Neural cell (in vitro differentiated cells): ENCODE measurements around the gene TSR1.

ENCODE experiments used
- CTCF ChIP-seq: fragments of 450-650 bp; IDR thresholded peaks from 2 replicates; pipeline ENCODE4 v1.5.1; 2014; ENCODE audit warnings: antibody characterized with exemption, mild to moderate bottlenecking, moderate library complexity; ENCODE audit not compliant: poor library complexity, severe bottlenecking
- POLR2AphosphoS5 ChIP-seq: IDR thresholded peaks from 2 replicates; pipeline ENCODE4 v1.6.1; 2012

- TF ChIP-seq CTCF: no peak
- no peak for TF ChIP-seq POLR2AphosphoS5
These were observed 40.7 kb downstream of the TSR1 start for GRCh38 chr17:2295575-2295974.
